HG03520 (cell line): Measurements from ENCODE around the gene TCN2.
"Not testable (repeated sequence)": the region's sequence is repeated elsewhere in the genome, so short reads cannot be mapped to it uniquely, and the experiment has no call there.

Experiments used
- ATAC-seq: cut with Tn5 transposase; IDR thresholded peaks from one replicate; pipeline ENCODE4 v1.9.1; 2021; ENCODE audit warnings: mild to moderate bottlenecking, moderate library complexity; ENCODE audit not compliant: unreplicated experiment

Gene TCN2

DNA sequence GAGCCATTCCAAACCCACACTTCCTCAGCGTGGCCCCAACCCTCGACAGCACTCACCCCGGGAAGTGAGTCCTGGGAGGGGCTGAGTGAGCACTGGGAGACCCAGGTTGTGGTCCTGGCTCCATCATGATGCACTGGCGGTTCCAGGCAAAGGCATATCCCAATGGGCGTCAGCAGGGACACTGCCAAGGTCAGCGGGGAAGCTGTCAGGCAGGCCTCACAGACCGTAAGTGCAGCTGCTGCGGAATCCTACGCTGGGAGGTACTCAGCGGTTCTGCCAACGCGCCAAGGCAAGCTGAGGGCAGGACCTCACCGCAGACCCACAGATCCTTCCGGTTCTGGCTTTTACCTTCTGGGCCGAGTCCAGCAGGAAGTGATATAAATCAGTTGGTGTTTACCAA lies 31.1 kb upstream of the TCN2 start:
- no peak for ATAC-seq

DNA sequence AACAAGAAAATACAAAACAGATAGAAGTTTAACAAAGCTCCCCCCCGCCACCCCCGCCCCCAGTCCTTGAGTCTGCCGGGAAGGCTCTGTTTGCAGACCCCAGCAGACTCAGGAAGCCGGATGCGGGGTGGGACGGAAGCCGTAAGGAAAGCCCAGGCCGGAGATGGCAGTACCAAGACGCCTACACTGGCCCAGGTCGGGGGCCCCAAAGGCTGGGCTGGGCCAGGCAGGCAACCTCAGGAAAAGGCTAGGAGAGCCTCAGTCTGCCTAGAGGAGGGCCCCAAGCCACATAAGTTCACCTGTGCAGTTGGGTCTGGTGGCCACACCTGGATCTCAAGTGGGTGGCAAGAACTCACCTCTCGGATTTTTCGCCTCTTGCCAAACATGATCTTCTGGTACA lies 28.5 kb upstream of the TCN2 start:
- ATAC-seq, result no peak

DNA sequence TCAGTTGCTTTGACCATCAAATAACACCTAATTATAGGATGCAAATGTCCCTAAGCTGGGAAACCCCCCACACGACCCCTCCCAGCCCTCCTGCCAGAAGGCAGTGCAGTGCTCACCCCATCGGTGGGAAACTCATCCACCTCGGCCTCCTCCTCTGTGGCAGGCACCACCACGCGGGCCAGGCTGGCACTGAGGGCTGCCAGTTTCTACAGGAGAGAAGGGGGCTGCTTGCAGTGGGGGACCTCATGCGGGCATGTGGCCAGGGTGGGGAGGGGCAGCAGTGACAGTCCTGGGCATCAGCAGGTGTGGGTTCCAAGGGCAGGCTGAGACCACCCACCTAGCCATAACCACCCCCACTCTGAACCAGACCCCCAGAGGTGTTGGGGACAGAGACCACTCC lies 26.1 kb upstream of the TCN2 start:
- no peak for ATAC-seq

DNA sequence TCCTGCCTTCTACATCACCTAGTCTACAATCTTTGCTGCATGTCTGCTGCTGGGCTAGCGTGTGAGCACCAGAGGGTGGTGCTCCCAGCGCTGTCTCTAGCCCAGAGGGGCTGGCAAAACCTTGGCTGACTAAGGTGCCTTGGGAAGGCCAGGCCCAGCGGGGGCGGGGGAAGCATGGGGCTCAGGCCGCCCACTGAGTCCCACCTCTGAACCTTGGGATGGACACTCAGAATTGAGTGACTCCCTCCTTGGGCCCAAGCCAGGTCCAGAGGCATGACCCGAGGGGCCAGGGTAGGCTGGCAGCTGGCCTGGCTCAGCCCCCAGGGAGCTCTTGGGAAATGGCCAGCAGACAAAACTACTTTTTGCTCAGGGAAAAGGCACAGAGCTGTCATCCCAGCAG lies 24.9 kb upstream of the TCN2 start:
- no peak for ATAC-seq

DNA sequence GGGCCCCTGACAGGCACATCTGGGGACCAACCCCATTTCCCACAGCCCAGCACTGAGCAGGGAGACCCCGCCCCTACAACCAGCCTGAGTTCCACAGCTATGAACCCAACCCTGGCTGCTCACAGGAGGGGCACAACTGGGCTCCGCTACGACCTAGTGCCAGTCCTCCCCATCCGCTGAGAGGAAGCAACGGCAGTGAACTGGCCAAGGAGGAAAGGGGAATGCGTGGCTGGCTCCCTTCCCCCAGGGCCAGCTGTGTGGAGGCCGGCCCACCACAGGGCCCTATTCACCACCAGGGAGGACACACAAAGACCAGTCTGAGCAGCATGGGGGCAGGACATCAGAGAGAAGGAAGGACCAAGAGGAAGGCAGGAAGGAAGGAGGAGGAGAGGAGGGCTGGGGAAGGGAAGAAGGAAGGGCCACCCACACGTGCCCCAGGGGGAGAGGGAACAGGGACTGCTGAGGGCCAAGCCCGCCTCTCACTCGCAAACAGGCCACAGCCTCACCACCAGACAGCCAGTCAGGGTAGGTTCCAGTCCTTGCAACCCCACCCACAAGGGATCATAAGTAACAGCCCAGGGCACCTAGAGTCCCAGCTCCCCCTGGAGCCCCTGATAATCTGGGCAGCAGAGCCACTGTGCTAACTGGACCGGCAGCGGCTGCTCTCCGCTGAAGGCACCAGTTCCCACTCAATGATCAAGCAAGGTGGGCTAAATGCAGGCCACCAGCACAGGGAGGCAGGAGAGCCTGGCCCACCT lies 24.0 kb upstream of the TCN2 start:
- ATAC-seq, result no peak

DNA sequence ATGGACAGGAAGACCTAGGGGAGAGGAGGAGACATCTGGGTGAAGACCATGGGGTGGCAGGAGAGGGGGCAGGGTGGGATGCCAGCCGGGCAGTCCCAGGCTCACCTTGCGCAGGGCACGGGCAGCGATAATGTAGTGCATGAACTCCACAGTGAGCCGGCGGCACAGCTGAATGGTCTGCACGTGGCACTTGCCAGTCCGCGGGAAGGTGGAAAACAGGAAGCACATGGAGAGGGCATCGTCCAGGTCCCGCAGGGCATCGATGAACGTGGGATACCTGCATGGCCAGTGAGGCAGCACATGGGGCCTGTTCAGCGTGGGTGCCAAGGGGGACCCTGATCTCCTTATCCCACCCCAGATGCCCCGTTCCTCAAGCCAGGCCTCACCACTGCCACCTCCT lies 22.5 kb upstream of the TCN2 start:
- ATAC-seq, result no peak

DNA sequence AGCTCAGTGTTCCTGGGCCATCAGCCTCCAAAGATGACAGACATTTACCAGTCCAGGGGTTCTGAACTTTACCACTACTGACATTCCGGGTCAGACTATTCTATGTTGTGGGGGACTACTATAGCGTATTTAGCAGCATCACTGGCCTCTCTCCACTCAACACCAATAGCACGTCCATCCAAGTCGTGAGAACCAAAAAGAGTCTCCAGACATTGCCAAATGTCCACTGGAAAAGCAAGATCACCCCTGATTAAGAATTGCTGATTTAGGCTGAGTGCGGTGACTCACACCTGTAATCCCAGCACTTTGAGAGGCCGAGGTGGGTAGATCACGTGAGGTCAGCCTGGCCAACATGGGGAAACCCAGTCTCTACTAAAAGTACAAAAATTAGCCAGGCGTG lies 20.6 kb upstream of the TCN2 start:
- ATAC-seq, result no peak

DNA sequence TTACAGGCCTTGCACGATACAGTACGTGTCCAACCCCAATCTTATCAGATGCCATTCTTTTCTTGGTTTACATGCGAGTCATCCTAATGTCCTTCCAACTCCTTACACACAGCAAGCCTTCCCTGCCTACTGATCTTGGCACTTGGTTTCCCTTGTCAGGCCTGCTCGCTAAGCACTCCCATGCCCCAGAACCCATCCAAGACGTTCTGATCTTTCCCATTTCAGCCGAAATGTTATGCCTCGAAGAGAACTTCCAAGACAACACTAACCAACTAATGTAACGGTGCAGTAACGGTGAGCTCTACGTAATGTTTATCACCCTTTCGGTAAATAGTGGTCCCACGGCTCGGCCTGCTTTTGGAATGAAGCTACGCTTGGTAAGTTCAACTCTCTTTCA lies 15.8 kb upstream of the TCN2 start:
- ATAC-seq, result no peak

DNA sequence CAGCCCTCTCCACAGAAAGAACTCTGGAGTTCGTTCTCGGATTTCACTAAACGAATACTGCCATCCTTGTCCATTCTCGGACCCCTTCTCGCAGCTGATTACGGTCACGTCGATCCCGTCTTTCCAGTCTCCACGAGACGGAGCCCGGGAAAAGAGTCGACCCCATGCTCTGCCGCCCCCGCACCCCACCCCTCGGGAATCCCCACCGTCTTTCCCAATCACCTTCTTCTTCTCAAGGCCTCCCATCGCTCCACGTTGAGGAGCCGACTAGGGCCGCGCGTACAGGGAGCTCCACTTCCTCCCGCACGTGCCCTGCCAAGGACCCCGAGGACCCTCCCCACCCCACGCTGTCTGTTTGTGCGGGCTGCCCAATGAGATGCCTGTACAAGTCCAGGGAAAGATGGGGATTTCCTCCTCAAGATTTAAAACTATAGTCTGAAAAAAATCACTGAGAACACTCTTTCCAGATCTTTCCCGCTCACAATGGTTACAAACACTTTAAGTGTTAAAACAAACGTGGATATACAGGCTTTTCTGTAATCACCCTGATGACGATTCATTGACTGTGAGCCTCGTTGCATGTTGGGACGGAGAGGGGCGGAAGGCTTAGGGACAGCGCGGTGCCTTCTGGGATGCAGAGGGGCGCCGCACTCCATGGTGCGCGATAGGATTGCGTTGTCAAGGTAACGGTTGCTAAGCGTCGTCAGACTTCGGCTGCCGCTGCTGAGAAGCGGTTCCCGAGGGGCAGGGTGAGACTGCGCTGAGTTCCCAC lies 15.2 kb upstream of the TCN2 start, which contains the start of gene PES1:
Gene PES1, minus strand, starts transcription at position 323 of the 772 bp plus-strand sequence. Its CDS starts 77 bp downstream, at position 246.
- peak; percentile 94 for ATAC-seq

DNA sequence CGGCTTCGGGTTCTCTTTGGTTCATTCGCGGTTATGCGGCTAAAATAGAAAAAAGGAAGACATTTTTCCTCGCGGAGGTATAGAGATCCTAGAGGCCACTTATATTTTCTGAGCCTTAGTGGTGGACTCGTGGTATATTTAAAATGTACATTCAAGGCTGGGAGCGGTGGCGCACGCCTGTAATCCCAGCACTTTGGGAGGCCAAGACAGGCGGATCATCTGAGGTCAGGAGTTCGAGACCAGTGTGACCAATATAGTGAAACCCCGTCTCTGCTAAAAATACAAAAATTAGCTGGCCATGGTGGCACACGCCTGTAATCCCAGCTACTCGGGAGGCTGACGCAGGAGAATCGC lies 14.6 kb upstream of the TCN2 start:
- not testable (repeated sequence) for ATAC-seq

DNA sequence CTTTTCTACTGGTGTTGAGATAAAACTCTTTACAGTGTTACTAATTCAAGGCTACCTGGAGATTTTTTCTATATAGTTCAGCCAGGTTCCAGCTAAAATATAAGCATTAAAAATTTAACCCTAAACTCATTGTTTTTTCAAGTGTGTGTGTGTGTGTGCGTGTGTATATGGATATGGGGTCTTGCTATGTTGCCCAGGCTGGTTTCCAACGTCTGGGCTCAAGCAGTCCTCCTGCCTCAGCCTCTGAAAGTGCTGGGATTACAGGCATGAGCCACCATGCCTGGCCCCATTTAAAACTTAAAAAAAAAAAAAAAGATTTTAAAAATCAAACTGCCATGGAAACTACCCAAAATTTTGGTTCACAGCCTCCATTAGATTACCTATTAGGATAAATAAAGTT lies 10.8 kb upstream of the TCN2 start:
- no peak for ATAC-seq

DNA sequence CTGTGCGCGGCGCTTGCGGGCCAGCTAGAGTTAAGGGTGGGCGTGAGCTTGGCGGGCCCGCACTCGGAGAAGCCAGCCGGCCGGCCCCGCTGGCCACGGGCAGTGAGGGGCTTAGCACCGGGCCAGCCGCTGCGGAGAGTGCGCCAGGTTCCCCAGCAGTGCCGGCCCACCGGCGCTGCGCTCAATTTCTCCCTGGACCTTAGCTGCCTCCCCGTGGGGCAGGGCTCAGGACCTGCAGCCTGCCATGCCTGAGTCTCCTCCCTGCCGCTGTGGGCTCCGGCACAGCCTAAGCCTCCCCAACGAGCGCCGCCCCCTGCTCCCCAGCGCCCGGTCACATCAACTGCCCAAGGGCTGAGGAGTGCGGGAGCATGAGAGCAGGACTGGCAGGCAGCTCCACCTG lies 10.1 kb upstream of the TCN2 start:
- ATAC-seq, result no peak

DNA sequence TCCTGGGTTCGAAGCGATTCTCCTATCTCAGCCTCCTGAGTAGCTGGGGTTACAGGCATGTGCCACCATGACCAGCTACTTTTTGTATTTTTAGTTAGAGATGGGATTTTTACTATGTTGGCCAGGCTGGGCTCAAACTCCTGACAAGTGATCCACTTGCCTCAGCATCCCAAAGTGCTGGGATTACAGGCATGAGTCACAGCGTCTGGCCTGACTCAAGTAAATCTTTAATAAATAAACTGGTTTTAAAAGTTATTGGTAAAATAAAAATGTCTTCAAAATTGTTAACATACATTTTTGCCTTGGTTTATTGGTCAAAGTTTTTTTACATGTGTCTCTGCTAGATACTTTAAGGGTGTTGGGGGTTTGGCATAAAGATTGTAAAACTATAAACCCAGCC lies 8.0 kb upstream of the TCN2 start:
- ATAC-seq, result no peak

DNA sequence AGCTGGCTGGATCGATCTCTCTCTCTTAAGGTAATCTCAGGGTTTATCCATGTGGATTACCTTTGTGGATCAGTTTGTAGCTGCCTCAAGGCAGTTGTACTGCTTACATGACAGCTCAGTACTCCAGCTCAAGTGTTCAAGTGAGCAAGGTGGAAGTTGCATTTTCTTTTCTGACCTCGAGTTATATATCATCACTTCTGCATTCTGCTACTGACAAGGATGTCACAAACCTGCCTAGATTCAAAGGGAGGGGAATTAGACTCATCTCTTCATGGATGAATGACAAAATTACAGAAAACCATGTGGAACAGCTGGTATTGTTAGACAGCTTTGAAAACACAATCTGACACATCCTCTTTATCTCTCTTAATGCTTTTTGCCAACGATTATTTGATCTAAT lies 6.1 kb upstream of the TCN2 start:
- no peak for ATAC-seq

DNA sequence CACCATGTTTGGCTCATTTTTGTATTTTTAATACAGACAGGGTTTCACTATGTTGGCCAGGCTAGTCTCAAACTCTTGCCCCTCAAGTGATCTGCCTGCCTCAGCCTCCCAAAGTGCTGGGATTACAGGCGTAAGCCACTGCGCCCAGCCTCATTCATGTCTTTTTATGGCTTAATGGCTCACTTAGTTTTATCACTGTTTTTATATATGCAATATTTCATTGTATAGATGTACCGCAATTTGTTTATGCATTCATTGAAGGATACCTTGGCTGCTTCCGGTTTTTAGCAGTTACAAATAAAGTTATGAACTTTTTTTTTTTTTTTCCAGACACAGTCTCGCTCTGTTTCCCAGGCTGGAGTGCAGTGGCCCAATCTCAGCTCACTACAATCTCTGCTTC lies 5.5 kb upstream of the TCN2 start:
- ATAC-seq, result no peak

DNA sequence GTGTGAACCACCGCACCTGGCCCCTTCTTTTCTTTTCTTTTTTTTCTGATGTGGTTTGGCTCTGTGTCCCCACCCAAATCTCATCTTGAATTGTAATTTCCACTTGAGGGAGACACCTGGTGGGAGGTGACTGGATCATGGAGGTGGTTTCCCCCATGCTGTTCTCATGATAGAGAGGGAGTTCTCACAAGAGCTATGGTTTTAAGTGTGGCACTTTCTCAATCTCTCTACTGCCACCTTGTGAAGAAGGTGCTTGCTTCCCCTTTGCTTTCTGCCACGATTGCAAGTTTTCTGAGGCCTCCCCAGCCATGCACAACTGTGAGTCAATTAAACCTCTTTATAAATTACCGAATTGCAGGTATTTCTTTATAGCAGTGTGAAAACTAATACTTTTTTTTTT lies 4.9 kb upstream of the TCN2 start:
- no peak for ATAC-seq

DNA sequence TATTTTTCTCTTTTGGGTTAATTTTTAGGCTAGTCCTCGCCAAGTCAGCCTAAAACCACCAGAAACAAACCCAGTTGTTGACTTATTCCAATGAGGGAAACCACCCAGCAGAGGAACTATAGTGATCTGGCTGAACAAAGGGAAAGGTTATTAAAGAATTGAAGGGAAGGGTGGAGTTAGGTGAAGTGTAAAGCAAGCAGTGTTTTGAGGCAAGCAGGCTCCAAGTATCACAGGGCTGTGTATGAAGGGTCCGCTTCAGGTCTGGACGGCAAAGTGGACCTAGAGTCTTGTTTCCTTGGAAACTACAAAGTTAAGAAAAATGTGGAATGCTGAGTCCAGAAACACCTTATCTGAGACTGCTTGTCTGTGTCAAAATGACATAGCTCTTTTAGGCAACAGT lies 3.2 kb upstream of the TCN2 start:
- ATAC-seq, result no peak

DNA sequence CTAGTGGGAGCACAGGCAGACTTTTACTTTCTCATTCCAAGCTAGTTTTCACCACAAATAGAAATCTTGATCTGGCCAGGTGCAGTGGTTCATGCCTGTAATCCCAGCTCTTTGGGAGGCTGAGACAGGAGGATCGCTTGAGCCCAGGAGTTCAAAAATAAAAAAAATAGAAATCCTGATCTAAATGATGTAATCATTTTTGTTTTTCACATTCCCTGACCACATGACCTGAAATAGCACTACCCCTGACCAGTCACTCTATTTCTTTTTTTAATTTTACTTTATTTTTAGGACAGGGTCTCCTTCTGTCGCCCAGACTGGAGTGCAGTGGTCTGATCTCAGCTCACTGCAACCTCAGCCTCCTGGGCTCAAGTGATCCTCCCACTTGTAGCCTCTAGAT lies 2.3 kb upstream of the TCN2 start:
- ATAC-seq, result no peak

DNA sequence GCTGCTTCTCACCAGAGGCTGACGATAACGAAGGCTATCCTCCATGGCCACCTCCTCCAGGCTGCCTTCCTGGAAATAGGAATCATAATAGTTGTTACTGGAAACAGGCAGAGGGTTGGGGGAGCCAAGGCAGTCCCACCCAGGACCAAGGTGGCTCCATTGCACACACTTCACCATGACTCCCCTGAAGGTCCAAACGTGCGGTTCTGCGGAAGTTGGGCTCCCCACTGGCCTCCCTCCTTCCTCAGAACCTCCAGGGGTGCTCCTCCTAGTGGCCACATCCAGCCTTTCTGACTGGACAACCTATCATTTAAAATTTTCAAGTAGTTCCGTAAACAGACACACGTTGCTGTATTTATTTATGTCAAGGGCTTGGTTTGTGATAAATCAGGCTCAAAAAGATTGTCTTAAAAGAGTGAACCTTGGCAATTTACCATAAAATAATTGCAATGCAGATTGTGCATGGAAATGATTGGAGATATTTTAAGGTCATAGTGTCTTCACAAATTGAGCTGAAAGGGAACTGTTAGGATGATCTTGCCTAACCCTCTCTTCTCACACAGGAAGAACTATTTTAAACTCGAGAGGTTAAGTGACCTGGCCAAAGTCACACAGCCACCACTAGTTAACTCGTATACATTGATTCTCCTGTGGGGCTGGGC lies 1.4 kb upstream of the TCN2 start:
- no peak for ATAC-seq

DNA sequence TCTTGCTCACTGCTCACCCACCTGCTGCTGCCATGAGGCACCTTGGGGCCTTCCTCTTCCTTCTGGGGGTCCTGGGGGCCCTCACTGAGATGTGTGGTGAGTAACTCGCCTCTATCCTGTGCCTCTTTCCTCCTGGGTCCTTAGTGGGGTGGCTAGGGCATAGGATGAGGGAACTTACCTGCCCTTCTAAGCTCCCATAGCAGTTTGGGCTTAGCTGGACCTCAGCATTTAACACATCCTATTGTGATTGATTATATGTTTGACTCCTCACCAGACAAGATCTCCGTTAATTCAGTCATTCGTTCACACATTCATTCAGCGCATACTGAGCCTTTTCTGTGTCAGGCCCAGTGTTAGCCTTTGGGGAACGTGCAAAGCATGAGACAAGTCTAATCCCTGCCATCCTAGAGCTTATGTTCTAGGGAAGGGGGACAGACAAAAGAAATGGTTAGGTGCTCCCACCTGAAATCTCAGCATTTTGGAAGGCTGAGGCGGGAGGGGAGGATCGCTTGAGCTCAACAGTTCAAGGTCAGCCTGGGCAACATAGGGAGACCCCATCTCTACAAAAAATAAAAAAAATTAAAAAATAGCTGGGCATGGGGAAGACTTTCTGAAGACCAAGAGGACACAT lies 441 bp downstream of the TCN2 start:
- no peak for ATAC-seq

DNA sequence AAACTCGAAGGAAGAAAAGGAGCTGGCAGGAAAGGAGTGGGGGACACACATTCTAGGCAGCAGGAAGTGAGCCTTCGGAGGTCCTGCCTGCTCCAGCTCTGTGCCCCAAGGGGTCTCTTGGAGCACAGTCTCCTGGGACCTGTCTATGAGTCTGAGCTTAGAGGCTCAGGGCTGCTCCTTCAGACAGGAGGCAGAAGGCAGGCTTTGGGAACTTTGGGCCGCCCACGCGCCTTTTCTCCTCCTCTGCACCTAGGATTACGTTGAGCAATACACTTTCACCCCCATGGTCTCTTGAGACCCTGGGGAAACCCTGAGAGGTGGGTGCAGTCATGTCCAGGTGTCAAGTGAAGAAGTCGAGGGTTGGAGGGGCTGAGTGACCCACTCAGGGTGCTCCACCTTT lies 965 bp downstream of the TCN2 start:
- no peak for ATAC-seq
